Keratinocyte (primary cell): ENCODE results near the gene RNU6-9. TPM values are rescaled to one million over a fixed set of nuclear protein-coding genes. Genes with fewer than 3 reads are reported as not detected.

Experiments
- DNase-seq: peaks from one replicate; pipeline ENCODE4 v3.0.0-alpha.2; 2011; ENCODE audit warnings: low read depth, missing footprints, low spot score
- FAIRE-seq: peaks from 2 replicates; lab custom pipeline; 2011; peaks lifted over from hg19 to GRCh38; lab: Jason Lieb, UNC
- H2AFZ ChIP-seq: 2 replicates; pipeline ENCODE4 v1.6.0; 2012; ENCODE audit warnings: low read length, control low read depth, inconsistent platforms; ENCODE audit not compliant: control insufficient read depth
- H3K27ac ChIP-seq: 2 replicates; pipeline ENCODE4 v1.5.1; 2011; ENCODE audit warnings: low read length; ENCODE audit not compliant: control insufficient read depth, insufficient read depth
- H3K27me3 ChIP-seq: 3 replicates; pipeline ENCODE4 v1.6.0; 2011; ENCODE audit warnings: low read length; ENCODE audit not compliant: control insufficient read depth, insufficient read depth; ENCODE audit errors: extremely low read depth
- H3K36me3 ChIP-seq, 2 experiments: 2 replicates in 1 of 2; 3 replicates in 1 of 2; pipeline ENCODE4 v1.5.1; 2011; ENCODE audit warnings: low read length in 2 of 2, mild to moderate bottlenecking in 1 of 2; ENCODE audit not compliant: control insufficient read depth in 2 of 2, insufficient read depth in 2 of 2; ENCODE audit errors: extremely low read depth in 1 of 2
- H3K4me1 ChIP-seq: 3 replicates; pipeline ENCODE4 v1.5.1; 2011; ENCODE audit warnings: low read length; ENCODE audit not compliant: control insufficient read depth, insufficient read depth; ENCODE audit errors: extremely low read depth
- H3K4me2 ChIP-seq: 3 replicates; pipeline ENCODE4 v1.6.0; 2011; ENCODE audit warnings: low read depth, low read length; ENCODE audit not compliant: control insufficient read depth, insufficient read depth; ENCODE audit errors: extremely low read depth
- H3K4me3 ChIP-seq, 3 experiments: fragments of 200-600 bp in 1 of 3; sonication (generic) in 1 of 3; 2 replicates in 2 of 3; 3 replicates in 1 of 3; pipeline ENCODE4 v1.5.1; 2011 to 2016; ENCODE audit warnings: low read length in 3 of 3, mild to moderate bottlenecking in 3 of 3, control low read depth in 2 of 3, inconsistent platforms in 1 of 3, low read depth in 1 of 3, mixed read lengths in 1 of 3, mixed run types in 1 of 3, moderate library complexity in 1 of 3; ENCODE audit not compliant: control insufficient read depth in 2 of 3, insufficient read depth in 2 of 3; ENCODE audit errors: extremely low read depth in 1 of 3
- H3K79me2 ChIP-seq: 2 replicates; pipeline ENCODE4 v1.6.0; 2012; ENCODE audit warnings: low read length; ENCODE audit not compliant: control insufficient read depth, insufficient read depth
- H3K9ac ChIP-seq: 3 replicates; pipeline ENCODE4 v1.6.0; 2011; ENCODE audit warnings: low read length; ENCODE audit not compliant: control insufficient read depth, insufficient read depth; ENCODE audit errors: extremely low read depth
- H3K9me1 ChIP-seq: 3 replicates; pipeline ENCODE4 v1.6.0; 2011; ENCODE audit warnings: low read length; ENCODE audit not compliant: control insufficient read depth, insufficient read depth; ENCODE audit errors: extremely low read depth
- H3K9me3 ChIP-seq: 2 replicates; pipeline ENCODE4 v1.5.1; 2012; ENCODE audit warnings: low read depth, low read length; ENCODE audit not compliant: control insufficient read depth
- H4K20me1 ChIP-seq: 3 replicates; pipeline ENCODE4 v1.6.0; 2011; ENCODE audit warnings: low read length; ENCODE audit not compliant: control insufficient read depth, insufficient read depth; ENCODE audit errors: extremely low read depth
- EZH2 ChIP-seq: IDR thresholded peaks from one replicate; pipeline ENCODE4 v1.6.1; 2012; ENCODE audit warnings: inconsistent platforms, mild to moderate bottlenecking, low read length, moderate library complexity
- dilution Hi-C: fragments of 300-500 bp; cut with MboI; formaldehyde crosslinking; loops from one replicate; pipeline ENCODE4 v1.7.0; 2020; ENCODE audit warnings: low sequenced_read_pairs; ENCODE audit not compliant: extremely low pct_ligation_motif_present
- polyA plus RNA-seq, 5 experiments: library from polyadenylated mRNA; depleted of rRNA in 3 of 5; stranded (reverse) in 3 of 5; stranded (forward) in 1 of 5; unstranded in 1 of 5; fragments of >200 nt; gene quantifications; 1 replicate in 1 of 5; 2 replicates in 3 of 5; 3 replicates in 1 of 5; pipeline versions ENCODE4 v1.2.1 to v1.2.3, GENCODE V29; 2011 to 2012; ENCODE audit warnings: missing spikeins in 2 of 5, low read depth in 1 of 5, low replicate concordance in 1 of 5
- TF ChIP-seq, protein P1 (sequence below), 3 experiments: IDR thresholded peaks in 1 of 3; conservative IDR thresholded peaks in 1 of 3; optimal IDR thresholded peaks in 1 of 3; 2 replicates in 2 of 3; 3 replicates in 1 of 3; pipeline versions ENCODE3 to v1.5.1; 2011; ENCODE audit warnings: low read length in 3 of 3, mild to moderate bottlenecking in 3 of 3, moderate library complexity in 2 of 3, control low read depth in 1 of 3, inconsistent platforms in 1 of 3; ENCODE audit not compliant: insufficient read depth in 2 of 3; ENCODE audit errors: extremely low read depth in 1 of 3

Gene RNU6-9
- polyA plus RNA-seq, 1 donor (not counting 4 experiments of a cell fraction or from before 2014, with no cell fraction given): not detected

DNA sequence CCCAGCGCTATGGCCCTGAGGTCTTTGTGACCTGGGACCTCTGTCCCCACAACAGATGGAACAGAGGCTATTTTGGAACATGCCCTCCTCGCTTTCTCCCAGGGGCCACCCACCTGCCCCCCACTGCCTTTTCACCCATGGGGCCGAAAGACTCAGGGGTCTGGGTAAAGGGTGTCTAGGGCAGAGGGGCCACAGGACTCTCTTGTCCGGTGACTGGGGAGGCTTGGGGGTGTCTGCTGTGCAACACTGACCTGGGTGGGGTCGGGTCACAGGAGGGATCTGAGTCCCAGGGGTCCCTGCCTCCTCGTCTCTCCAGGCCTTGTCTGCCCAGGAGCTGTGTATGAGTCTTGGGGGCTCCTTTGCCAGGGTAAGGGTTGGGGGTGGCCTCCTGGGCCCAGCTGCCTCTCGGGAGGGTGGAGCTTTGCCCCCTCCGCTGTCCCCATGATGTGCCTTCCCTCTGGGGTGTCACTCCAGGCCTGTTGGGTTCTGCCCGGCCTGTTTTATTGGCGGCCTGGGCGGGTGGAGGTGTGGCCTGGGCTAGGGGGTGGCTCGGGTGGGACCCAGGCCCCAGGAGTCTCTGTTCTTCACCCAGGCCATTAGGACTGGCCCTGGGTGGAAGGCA is 34.6 kb downstream of the RNU6-9 start:
- peaks cover 5% of the 10 kb centered on the region for H3K4me1 ChIP-seq
- H3K27me3 ChIP-seq: no peaks in the 10 kb centered on the region
- H3K4me2 ChIP-seq: no peak overlapping the region
- no peak overlapping the region for H3K4me3 ChIP-seq
- no peak overlapping the region for H3K27ac ChIP-seq
- no peaks in the 10 kb centered on the region for H4K20me1 ChIP-seq
- no peaks in the 10 kb centered on the region for H3K9me3 ChIP-seq
- dilution Hi-C loops: no loop called here
- no peaks in the 10 kb centered on the region for H3K9me1 ChIP-seq
- DNase-seq (no peak), FAIRE-seq (no peak)
- TF ChIP-seq, protein P1, sequence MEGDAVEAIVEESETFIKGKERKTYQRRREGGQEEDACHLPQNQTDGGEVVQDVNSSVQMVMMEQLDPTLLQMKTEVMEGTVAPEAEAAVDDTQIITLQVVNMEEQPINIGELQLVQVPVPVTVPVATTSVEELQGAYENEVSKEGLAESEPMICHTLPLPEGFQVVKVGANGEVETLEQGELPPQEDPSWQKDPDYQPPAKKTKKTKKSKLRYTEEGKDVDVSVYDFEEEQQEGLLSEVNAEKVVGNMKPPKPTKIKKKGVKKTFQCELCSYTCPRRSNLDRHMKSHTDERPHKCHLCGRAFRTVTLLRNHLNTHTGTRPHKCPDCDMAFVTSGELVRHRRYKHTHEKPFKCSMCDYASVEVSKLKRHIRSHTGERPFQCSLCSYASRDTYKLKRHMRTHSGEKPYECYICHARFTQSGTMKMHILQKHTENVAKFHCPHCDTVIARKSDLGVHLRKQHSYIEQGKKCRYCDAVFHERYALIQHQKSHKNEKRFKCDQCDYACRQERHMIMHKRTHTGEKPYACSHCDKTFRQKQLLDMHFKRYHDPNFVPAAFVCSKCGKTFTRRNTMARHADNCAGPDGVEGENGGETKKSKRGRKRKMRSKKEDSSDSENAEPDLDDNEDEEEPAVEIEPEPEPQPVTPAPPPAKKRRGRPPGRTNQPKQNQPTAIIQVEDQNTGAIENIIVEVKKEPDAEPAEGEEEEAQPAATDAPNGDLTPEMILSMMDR (optimal IDR thresholded peaks at IDR 0.05 in 1 of 3, IDR thresholded peaks at IDR 0.05 in 1 of 3, conservative IDR thresholded peaks at IDR 0.05 in 1 of 3; ENCODE audit: extremely low read depth in 1 of 3, insufficient read depth in 2 of 3, low read length in 3 of 3): no peak
- no peak for TF ChIP-seq EZH2
- H2AFZ ChIP-seq: no peak overlapping the region
- no peaks in the 10 kb centered on the region for H3K79me2 ChIP-seq
- no peak overlapping the region for H3K9ac ChIP-seq
- H3K36me3 ChIP-seq: peaks cover 0 to 4% of the 10 kb centered on the region in 2 experiments

DNA sequence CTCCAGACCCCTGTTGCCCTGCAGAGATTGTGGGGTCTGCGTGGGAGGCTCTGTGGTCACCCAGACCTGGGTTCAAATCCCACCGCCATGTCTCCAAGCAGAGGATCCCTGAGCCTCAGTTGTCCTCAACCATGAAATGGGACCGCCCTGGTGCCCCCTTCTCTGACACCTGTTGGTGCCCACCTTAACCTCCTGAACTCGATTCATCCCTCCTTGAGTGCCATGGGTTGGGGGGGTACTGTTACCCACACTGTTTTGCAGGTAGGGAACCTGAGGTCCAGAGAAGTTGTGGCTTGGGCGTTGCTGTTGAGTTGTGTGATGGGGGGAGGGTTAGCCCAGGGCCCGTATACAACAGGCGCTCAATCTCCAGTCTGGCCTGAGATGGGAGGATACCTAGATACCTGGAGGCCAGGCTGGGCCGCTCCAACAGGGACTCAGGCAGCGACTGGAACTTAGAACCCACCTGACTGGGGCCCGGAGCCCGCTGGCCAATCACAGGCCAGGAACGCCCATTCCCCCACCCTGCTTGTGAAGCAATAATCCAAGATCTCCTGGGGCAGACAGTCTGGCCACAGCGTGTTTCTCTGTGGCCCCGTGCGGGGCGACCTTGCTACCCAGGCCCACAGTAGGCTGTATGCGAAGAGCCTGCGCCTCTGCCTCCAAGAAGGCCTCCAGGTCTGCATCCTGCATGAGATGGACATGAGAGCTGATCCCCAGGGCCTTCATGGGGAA is 35.4 kb downstream of the RNU6-9 start:
- H3K9me3 ChIP-seq: no peaks in the 10 kb centered on the region
- TF ChIP-seq, protein P1 (optimal IDR thresholded peaks at IDR 0.05 in 1 of 3, IDR thresholded peaks at IDR 0.05 in 1 of 3, conservative IDR thresholded peaks at IDR 0.05 in 1 of 3; ENCODE audit: extremely low read depth in 1 of 3, insufficient read depth in 2 of 3, low read length in 3 of 3): no peak
- no peak for TF ChIP-seq EZH2
- DNase-seq (no peak), FAIRE-seq (no peak)
- no peaks in the 10 kb centered on the region for H3K9me1 ChIP-seq
- H3K4me2 ChIP-seq: no peak overlapping the region
- peaks cover 0 to 4% of the 10 kb centered on the region in 2 experiments for H3K36me3 ChIP-seq
- dilution Hi-C loops: no loop called here
- no peak overlapping the region for H3K27ac ChIP-seq
- no peaks in the 10 kb centered on the region for H3K79me2 ChIP-seq
- H3K4me3 ChIP-seq: no peak overlapping the region
- no peaks in the 10 kb centered on the region for H4K20me1 ChIP-seq
- no peak overlapping the region for H3K9ac ChIP-seq
- H3K27me3 ChIP-seq: no peaks in the 10 kb centered on the region
- no peak overlapping the region for H2AFZ ChIP-seq
- H3K4me1 ChIP-seq: peaks cover 5% of the 10 kb centered on the region
